HUES6 (cell line): ENCODE measurements around the gene MICAL2.

Experiments used
- H3K27ac ChIP-seq: 2 replicates; pipeline ENCODE4 v1.7.0; 2013; ENCODE audit warnings: low read depth, mild to moderate bottlenecking, low read length, inconsistent platforms
- H3K27me3 ChIP-seq: 2 replicates; pipeline ENCODE4 v1.6.1; 2013; ENCODE audit warnings: low read length; ENCODE audit not compliant: control insufficient read depth, insufficient read depth
- H3K36me3 ChIP-seq: 2 replicates; pipeline ENCODE4 v1.6.1; 2013; ENCODE audit warnings: low read length; ENCODE audit not compliant: control insufficient read depth, insufficient read depth
- H3K4me1 ChIP-seq: 2 replicates; pipeline ENCODE4 v1.6.1; 2013; ENCODE audit warnings: low read length; ENCODE audit not compliant: control insufficient read depth, insufficient read depth
- H3K4me3 ChIP-seq: 2 replicates; pipeline ENCODE4 v1.5.1; 2013; ENCODE audit warnings: low read depth, low read length
- H3K9ac ChIP-seq: one replicate; pipeline ENCODE4 v1.6.1; 2013; ENCODE audit warnings: mild to moderate bottlenecking, low read length
- H3K9me3 ChIP-seq: 2 replicates; pipeline ENCODE4 v1.6.1; 2013; ENCODE audit warnings: low read depth, low read length; ENCODE audit not compliant: control insufficient read depth, insufficient read depth

MICAL2 gene

DNA sequence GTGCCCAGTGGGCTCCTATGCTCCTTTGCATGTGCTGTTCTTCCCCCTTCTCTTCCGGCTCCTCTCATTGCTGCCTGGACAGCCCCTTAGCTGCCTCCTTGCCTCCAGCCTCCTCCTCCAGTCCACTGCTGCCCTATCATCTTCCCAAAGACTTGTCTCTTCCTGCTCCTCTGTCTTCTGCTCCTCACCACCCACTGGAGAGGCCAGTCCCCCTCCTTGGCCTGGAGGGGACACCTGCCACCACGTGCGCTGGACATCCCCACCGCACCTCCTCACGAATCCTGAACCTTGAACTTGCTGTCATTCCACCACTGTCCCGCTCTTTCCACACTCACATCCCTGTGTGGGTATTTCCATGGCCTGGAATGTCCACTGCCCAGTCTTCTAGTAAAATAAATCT lies 49.8 kb downstream of the MICAL2 start:
- H3K27me3 ChIP-seq, result no peaks in the 10 kb centered on the region
- no peak overlapping the region for H3K9ac ChIP-seq
- peaks cover 23% of the 10 kb centered on the region; the same call in 1 of the 2 replicates for H3K4me1 ChIP-seq
- H3K27ac ChIP-seq, result no peak overlapping the region
- no peaks in the 10 kb centered on the region for H3K9me3 ChIP-seq
- H3K4me3 ChIP-seq, result no peak overlapping the region
- no peaks in the 10 kb centered on the region for H3K36me3 ChIP-seq

DNA sequence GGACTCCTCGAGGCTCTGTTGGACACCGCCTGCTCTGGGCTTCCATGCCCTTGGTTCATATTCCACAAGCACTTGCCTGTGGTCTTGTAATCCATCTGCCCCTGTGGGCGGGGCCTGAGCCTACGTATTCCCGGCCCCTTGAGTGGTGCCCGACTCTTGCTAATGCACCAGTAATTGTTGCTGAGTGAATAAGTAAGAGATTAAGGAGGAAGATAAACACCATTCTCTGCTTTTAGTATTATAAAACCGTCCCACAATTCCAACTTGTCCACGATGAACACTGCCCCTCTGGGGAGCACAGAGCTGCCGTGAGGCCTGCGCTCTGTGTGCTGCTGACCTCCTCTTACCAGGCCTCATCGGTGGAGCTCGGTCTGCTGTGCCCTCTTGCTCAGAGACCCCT lies 50.3 kb downstream of the MICAL2 start:
- H3K9ac ChIP-seq, result no peak overlapping the region

DNA sequence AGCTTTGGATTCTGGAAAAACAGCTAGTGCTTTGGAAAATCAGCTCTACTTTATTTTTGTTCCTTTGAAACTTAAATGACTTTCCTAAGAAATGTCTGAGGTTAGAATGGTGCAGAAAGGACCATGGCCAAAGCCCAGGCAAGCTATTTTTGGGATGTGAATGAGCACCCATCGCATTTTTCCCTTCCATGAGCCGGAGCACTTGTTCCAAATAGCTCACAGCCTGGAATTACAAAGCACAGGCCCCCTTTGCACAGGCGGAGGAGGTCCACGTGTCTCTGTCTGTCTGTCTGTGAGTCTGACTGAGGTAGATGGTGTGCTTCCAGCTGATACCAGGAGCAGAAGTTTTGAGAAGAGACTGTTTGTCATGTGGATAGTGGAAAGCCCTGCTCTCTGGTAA lies 50.7 kb downstream of the MICAL2 start:
- no peak overlapping the region for H3K4me3 ChIP-seq
- no peak overlapping the region for H3K27ac ChIP-seq
- H3K36me3 ChIP-seq, result no peaks in the 10 kb centered on the region
- no peak overlapping the region for H3K9ac ChIP-seq
- no peaks in the 10 kb centered on the region for H3K9me3 ChIP-seq
- H3K27me3 ChIP-seq, result no peaks in the 10 kb centered on the region
- peaks cover 23% of the 10 kb centered on the region; the same call in 1 of the 2 replicates for H3K4me1 ChIP-seq

More for the DNA sequence above, 50.3 kb downstream of the MICAL2 start:
- Histone ChIP-seq H3K36me3 (no peaks in the 10 kb centered on the region), H3K4me1 (peaks cover 23% of the 10 kb centered on the region; the same call in 1 of the 2 replicates), H3K27me3 (no peaks in the 10 kb centered on the region), H3K4me3 (no peak overlapping the region), H3K27ac (no peak overlapping the region), H3K9me3 (no peaks in the 10 kb centered on the region)

DNA sequence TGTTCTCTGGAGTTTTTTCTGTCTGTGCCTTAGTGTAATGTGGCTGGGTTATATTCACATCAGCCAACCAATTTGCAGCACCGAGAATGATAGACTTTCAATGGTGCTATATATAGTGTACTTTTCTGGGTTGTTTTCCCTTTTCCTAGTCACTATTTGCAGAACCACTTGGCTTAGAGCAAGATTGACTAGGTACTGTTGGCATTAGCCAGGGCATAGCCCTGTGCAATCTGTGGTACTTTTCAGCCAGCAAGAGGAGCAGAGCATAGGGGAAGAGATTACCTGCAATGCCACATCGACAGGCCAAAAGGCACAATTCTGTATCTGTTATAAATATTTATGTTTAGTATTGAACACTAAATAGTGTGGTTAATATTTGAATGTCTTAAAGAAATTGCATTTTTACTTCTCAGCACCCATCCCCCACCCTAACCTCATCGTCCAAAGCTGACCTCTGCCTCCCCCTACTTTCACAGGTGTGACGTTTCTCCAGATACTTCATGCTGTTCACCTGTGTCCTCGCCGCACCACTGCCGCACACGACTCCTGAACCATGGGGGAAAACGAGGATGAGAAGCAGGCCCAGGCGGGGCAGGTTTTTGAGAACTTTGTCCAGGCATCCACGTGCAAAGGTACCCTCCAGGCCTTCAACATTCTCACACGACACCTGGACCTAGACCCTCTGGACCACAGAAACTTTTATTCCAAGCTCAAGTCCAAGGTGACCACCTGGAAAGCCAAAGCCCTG lies 51.4 kb downstream of the MICAL2 start:
- peaks cover 25% of the 10 kb centered on the region; the same call in 1 of the 2 replicates for H3K4me1 ChIP-seq
- H3K9me3 ChIP-seq, result no peaks in the 10 kb centered on the region
- no peaks in the 10 kb centered on the region for H3K36me3 ChIP-seq
- no peak overlapping the region for H3K4me3 ChIP-seq
- no peak overlapping the region for H3K9ac ChIP-seq
- no peaks in the 10 kb centered on the region for H3K27me3 ChIP-seq
- H3K27ac ChIP-seq, result no peak overlapping the region

DNA sequence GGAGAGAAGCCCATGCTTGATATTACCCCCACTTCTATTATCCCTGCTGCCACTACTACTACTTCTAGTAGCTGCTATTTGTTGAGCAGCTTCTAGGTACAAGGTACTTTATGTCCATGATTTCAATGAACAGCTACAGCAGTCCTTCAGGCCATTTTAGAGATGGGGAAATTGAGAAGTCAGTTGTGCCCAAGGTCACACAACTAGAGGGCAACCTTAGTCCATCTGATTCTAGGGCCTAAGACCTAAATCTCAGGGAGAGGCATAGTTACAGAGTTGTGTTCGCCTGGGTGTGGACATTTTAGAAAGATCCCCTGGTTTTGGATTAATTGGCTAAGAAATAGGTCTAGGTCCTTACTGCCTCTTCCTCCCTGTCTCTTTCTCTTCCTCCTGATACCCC lies 52.3 kb downstream of the MICAL2 start:
- H3K4me3 ChIP-seq, result no peak overlapping the region
- no peaks in the 10 kb centered on the region for H3K9me3 ChIP-seq
- H3K27ac ChIP-seq, result no peak overlapping the region
- H3K27me3 ChIP-seq, result no peaks in the 10 kb centered on the region
- peaks cover 34% of the 10 kb centered on the region; the same call in 1 of the 2 replicates for H3K4me1 ChIP-seq
- no peak overlapping the region for H3K9ac ChIP-seq
- no peaks in the 10 kb centered on the region for H3K36me3 ChIP-seq

DNA sequence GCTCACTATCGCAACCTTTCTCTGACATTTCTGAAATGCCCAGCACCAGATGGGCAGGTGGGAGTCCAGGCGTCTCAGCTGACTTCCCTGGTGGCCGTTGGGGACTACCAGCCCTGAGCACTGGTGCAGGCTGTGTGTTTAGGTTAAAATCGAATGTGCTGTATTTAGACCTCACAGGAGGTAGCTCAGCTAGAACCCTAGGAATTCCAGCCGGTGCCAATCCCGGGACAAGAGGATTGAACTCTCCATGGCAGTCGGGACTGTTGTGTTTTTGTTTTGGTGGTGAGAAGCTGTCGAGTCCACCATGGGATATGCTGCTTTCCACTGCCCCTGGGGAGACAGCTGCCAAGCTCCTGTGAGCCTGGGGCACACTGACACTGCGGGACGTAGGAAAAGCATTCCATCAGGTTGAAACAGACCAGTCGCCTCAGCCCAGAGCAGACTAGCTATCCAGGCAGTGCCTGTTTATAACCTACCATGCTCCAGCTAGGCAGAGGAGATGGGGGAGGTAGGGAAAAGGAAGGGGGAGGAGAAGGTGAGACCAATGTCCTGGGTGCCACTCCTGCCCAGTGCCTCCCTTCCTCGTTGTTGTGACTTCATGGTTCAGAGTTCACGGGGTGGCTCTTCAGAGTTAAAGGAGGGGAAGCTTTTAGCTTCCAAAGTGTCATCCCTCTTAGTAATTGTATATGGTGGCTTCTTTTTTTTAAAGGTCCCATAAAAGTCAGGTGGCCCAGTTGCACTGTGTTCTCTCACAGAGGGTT lies 53.0 kb downstream of the MICAL2 start:
- Histone ChIP-seq H3K9ac (peak overlapping the region; percentile 19), H3K36me3 (no peaks in the 10 kb centered on the region), H3K9me3 (no peaks in the 10 kb centered on the region), H3K27me3 (no peaks in the 10 kb centered on the region), H3K4me3 (no peak overlapping the region), H3K4me1 (peaks cover 34% of the 10 kb centered on the region; the same call in 1 of the 2 replicates), H3K27ac (no peak overlapping the region)

DNA sequence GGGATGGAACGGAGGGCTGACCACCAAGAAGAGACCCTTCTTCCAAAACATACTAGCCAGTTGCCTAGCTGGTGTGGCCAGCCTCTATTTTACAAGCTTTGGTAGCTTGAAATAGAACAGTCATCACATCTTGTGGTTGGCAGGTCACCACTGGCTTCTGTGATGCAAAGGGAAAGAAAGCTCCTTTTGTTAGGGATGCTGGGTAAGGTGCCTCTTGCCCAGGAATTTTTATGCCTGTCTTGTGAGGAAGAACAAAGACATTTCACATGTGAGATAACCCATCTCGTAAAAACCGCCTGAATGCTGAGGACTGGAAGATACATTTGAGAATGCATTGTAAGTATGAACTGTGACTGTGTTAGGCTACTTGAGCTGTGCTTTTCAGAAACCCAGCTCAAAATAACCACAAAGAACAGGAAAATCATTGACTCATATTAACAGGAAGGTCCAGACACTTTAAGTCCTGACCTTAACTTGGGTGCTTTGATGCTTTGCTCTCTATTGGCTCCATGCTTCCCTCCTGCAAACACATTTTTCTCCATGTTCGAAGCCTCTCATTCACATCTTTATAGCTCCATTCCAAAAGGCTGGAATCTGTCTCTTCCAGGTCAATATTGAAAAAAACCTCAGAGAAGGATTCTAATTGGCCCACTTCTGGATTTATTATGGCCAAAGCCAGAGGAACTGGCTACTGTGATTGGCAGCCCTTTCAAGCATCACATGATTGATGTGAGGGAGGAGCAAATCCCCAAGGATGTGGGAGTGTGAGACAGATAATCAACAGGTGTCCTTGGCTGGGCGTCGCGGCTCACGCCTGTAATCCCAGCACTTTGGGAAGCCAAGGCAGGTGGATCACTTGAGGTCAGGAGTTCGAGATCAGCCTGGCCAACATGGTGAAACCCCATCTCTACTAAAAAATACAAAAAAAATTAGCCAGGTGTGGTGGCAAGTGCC lies 53.9 kb downstream of the MICAL2 start:
- no peak overlapping the region for H3K4me3 ChIP-seq
- no peaks in the 10 kb centered on the region for H3K9me3 ChIP-seq
- H3K36me3 ChIP-seq, result no peaks in the 10 kb centered on the region
- no peak overlapping the region for H3K9ac ChIP-seq
- peaks cover 32% of the 10 kb centered on the region; the same call in 1 of the 2 replicates for H3K4me1 ChIP-seq
- no peaks in the 10 kb centered on the region for H3K27me3 ChIP-seq
- no peak overlapping the region for H3K27ac ChIP-seq

DNA sequence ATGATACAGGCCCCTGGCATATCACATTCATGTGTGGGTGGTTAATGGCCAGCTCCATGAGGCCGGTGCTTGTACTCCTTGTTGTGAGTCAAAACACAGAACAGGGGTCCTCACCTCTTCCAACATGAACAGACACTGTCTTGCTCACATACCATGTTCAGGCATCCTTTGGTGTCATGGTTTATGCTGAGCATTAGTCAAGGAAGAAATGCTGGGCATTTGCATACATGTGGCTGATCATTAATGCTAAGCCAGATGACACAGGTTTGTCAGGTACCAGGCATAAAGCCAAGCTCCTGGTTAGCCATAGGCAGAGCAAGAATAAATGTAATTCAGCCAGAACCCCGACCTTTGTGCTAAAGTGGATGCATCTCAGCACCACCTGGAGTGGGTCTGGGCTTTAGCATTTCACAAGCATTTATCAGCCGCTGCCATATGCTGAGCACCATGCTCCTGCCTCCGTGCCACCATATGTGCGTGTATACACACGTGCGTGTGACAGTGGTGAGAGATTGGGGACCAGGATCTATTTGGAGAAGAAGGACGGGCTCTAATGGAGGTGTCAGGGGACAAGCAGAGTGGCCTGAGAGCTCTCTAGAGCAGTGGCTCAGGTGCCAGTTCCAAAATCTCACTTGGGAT lies 55.0 kb downstream of the MICAL2 start:
- Histone ChIP-seq H3K4me3 (no peak overlapping the region), H3K36me3 (no peaks in the 10 kb centered on the region), H3K27me3 (no peaks in the 10 kb centered on the region), H3K4me1 (peaks cover 25% of the 10 kb centered on the region; the same call in 1 of the 2 replicates), H3K9ac (no peak overlapping the region), H3K27ac (no peak overlapping the region), H3K9me3 (no peaks in the 10 kb centered on the region)

DNA sequence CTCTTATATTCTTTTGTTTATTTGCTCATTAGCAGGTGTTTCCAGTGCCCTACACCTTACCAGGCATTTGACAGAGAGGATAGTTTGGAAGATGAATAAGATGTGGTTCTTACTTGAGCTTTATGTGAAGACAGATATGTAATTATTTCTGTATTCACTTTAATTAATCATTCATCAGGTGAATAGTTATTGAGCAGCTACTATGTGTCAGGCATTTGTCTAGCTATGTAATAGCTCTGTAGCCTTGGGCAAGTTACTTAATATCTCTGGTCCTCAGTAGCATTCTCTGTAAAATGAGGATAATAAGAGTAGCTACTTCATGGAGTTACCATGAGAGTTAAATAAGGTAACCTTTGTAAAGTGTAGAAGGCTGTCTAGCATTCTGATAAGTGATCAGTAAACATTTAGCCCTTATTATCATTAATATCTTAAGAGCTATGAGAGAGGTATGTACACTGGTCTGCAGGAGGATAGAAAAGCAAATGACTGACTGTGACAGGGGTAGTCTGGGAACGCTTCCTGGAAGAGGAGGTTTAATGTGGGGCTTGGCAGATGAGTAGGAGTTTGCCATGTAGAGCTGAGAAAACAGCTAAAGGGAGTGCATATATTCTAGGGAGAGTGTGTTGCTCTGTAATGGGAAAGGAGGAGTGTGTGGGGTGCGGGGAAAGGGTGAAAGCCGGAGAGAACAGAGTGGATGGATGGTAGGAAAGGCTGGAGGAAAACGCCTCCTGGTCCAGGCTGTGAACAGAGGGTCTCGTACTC lies 56.1 kb downstream of the MICAL2 start:
- Histone ChIP-seq H3K27me3 (no peaks in the 10 kb centered on the region), H3K4me1 (peaks cover 25% of the 10 kb centered on the region; the same call in 1 of the 2 replicates), H3K36me3 (no peaks in the 10 kb centered on the region), H3K9ac (no peak overlapping the region), H3K27ac (no peak overlapping the region), H3K4me3 (no peak overlapping the region), H3K9me3 (no peaks in the 10 kb centered on the region)
